GM19099 (cell line): Measurements from ENCODE around the gene CRNN.

ENCODE experiments used
- POLR2A ChIP-seq: IDR thresholded peaks from 3 replicates; pipeline ENCODE4 v1.6.1; 2011; ENCODE audit warnings: low read depth; ENCODE audit not compliant: insufficient read length; ENCODE audit errors: extremely low read depth

CRNN gene

GRCh38 chr1:152394151-152394550 is 19.9 kb downstream of the CRNN start:
- TF ChIP-seq POLR2A: no peak

DNA sequence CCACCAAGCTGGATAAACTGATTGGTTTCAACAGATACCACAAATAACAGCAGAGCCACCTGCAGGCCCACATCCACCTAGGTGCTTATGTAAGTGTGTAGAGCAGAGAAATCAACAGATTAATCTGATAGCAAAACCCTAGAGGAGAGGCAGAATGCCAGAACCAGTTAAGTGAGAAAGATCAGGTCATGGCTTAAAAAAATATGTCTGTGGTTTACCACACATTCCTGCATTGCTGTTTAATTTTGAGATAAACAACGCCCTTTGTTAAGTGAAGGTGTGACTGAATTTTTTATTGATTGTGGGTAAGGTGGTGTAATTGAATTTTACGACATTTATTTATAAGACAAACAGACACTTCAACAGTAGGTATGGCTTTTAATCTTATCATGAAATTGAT is 21.2 kb downstream of the CRNN start:
- TF ChIP-seq POLR2A: no peak

DNA sequence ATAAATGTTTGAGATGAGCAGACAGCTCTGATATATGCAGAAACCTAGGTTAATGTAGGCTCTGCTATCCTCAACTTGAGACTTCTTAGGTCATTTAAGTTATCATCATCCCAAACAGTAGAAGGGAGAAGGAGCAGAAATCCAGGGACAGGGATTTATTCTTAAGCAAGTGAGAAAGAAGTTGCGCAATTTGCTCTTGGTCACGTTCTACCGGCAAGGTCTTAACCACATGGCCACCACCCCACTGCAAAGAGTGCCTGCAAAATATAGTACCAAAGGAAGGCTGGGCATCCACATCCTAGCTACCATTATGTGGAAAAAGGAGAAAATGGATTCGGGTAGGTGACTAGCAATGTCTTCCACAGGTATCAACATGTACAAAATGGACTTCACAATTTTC is 25.2 kb downstream of the CRNN start:
- no peak for TF ChIP-seq POLR2A

GRCh38 chr1:152386940-152387339 is 27.1 kb downstream of the CRNN start:
- TF ChIP-seq POLR2A: no peak

- no peak for TF ChIP-seq POLR2A
These were observed 33.1 kb downstream of the CRNN start for GRCh38 chr1:152380932-152381331.

DNA sequence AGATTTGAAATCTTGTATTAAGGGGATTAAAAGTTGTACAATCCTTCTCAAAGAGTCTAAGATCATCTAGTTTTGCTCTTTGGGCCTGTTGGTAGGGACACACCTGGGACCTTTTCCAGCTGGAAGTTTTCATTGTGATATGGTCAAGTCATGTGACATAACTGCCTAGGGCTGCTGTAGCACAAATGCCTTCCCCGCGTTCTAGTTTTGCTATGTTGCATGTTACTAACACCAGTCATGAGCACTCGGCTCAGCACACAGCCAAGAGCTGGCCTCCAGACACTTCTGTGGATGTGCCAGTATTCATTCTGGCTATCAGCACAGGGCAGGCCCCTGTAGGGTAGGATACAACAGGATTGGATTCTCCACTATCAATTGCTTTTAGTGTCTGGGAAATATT is 39.6 kb downstream of the CRNN start:
- TF ChIP-seq POLR2A: no peak

DNA sequence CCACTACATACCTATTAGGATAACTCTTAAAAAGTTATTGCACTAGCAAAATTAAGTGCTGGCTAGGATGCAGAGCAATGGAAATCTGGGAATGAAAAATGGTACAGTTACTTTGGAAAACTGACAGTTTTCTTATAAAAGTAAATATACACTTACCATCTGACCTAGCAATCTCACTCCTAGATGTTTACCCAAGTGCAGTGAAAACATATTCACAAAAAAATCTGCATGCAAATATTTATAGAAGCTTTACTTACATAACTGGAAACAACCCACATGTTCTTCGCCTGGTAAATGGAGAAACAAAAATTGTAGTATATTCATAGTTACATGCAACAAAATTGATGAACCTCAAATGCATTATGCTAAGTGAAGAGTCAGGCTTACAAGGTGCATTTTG is 41.4 kb downstream of the CRNN start:
- TF ChIP-seq POLR2A: no peak

- no peak for TF ChIP-seq POLR2A
These were observed 46.6 kb downstream of the CRNN start for GRCh38 chr1:152367436-152367835.

DNA sequence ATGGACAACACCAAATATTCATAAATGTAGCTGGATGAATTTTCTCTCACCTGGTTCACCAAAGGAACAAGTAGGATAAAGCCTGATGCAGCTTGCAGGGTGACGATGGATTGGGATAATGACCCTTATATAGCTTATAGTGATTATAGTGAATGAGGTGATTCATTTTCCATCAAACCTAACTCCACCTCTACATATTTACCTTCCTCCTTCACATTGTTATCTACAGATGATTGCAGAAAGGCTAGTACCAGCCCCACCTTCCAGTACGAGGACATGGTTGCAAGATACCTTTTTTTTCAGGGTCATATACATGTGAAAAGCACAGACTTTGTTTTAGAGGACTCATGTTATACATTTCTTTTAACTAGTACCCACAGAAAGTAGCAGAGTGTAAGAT is 54.2 kb downstream of the CRNN start, which contains the start of gene FLG2:
Gene FLG2, minus strand, starts transcription at position 101 of the 400 bp plus-strand sequence. CDS start 1,122 bp downstream, outside the sequence.
- TF ChIP-seq POLR2A: no peak
